Sigmoid colon (tissue), 3 donors: Measurements from ENCODE around the gene HEATR5A.

Source experiments
- CTCF ChIP-seq, 4 experiments: fragments of 450-650 bp in 3 of 4; fragments of 200-600 bp in 1 of 4; IDR thresholded peaks; one replicate each; pipeline ENCODE4 v1.5.1; 2016 to 2019; ENCODE audit warnings: antibody characterized with exemption in 4 of 4, mild to moderate bottlenecking in 3 of 4, moderate library complexity in 2 of 4
- POLR2A ChIP-seq, 2 donors: fragments of 450-650 bp; IDR thresholded peaks; one replicate each; pipeline ENCODE4 v1.6.1; 2016; ENCODE audit warnings: antibody characterized with exemption in 2 of 2, mild to moderate bottlenecking in 2 of 2, moderate library complexity in 2 of 2

GRCh38 chr14:31339743-31340142 lies 80.6 kb downstream of the HEATR5A start:
- TF ChIP-seq CTCF (IDR thresholded peaks at IDR 0.05), result no peak
- no peak for TF ChIP-seq POLR2A (IDR thresholded peaks at IDR 0.05)
